Upper lobe of left lung (tissue), 4 donors: ENCODE measurements around the gene ALDH5A1.

Source experiments
- POLR2A ChIP-seq, 4 donors: fragments of 450-650 bp; IDR thresholded peaks; one replicate each; pipeline ENCODE4 v1.5.1; 2016 to 2017; ENCODE audit warnings: antibody characterized with exemption in 4 of 4, mild to moderate bottlenecking in 2 of 4
- POLR2AphosphoS5 ChIP-seq, 2 donors: sonication (generic); formaldehyde crosslinking; IDR thresholded peaks; one replicate each; pipeline ENCODE4 v1.5.1; 2017; ENCODE audit warnings: antibody characterized with exemption in 2 of 2
- TF ChIP-seq, protein P1 (sequence below), 6 experiments: fragments of 450-650 bp in 4 of 6; fragments of 200-600 bp in 2 of 6; sonication (generic) in 2 of 6; IDR thresholded peaks; one replicate each; pipeline ENCODE4 v1.5.1; 2016 to 2019; ENCODE audit warnings: antibody characterized with exemption in 6 of 6

- TF ChIP-seq POLR2AphosphoS5 (IDR thresholded peaks at IDR 0.05): no peak
- TF ChIP-seq, protein P1, sequence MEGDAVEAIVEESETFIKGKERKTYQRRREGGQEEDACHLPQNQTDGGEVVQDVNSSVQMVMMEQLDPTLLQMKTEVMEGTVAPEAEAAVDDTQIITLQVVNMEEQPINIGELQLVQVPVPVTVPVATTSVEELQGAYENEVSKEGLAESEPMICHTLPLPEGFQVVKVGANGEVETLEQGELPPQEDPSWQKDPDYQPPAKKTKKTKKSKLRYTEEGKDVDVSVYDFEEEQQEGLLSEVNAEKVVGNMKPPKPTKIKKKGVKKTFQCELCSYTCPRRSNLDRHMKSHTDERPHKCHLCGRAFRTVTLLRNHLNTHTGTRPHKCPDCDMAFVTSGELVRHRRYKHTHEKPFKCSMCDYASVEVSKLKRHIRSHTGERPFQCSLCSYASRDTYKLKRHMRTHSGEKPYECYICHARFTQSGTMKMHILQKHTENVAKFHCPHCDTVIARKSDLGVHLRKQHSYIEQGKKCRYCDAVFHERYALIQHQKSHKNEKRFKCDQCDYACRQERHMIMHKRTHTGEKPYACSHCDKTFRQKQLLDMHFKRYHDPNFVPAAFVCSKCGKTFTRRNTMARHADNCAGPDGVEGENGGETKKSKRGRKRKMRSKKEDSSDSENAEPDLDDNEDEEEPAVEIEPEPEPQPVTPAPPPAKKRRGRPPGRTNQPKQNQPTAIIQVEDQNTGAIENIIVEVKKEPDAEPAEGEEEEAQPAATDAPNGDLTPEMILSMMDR (IDR thresholded peaks at IDR 0.05): no peak
- no peak for TF ChIP-seq POLR2A (IDR thresholded peaks at IDR 0.05)
Measured at GRCh38 chr6:24568683-24569082, 73.9 kb downstream of the ALDH5A1 start.
